ENCODE results near the gene PARD6G.

- no peak for TF ChIP-seq SREBF2 (CRISPR knock-in tag; IDR thresholded peaks at IDR 0.05)
- TF ChIP-seq BCL6 (CRISPR knock-in tag; IDR thresholded peaks at IDR 0.05) = no peak
- no peak for TF ChIP-seq ZNF766 (CRISPR knock-in tag; conservative IDR thresholded peaks at IDR 0.05)
- TF ChIP-seq MAFF (IDR thresholded peaks at IDR 0.05; ENCODE audit: low read length) = no peak
- no peak for TF ChIP-seq CTCF (IDR thresholded peaks at IDR 0.05 in 2 of 3, conservative IDR thresholded peaks at IDR 0.05 in 1 of 3; ENCODE audit: insufficient read depth in 2 of 3, low read depth in 1 of 3, low read length in 3 of 3)
- no peak for TF ChIP-seq ZKSCAN3 (CRISPR knock-in tag; IDR thresholded peaks at IDR 0.05)
- TF ChIP-seq RAD21 (CRISPR knock-in tag; conservative IDR thresholded peaks at IDR 0.05 in 1 of 2, IDR thresholded peaks at IDR 0.05 in 1 of 2) = no peak
- no peak for TF ChIP-seq FOS (IDR thresholded peaks at IDR 0.05; ENCODE audit: extremely low read depth, insufficient read length)
- no peak for TF ChIP-seq ETV6 (IDR thresholded peaks at IDR 0.05; ENCODE audit: borderline replicate concordance in 1 of 2, low read depth in 2 of 2, low read length in 1 of 2)
- TF ChIP-seq ETV6 (CRISPR knock-in tag; IDR thresholded peaks at IDR 0.05; ENCODE audit: borderline replicate concordance) = no peak
- TF ChIP-seq NELFE (IDR thresholded peaks at IDR 0.05; ENCODE audit: insufficient read depth, insufficient read length) = no peak
- TF ChIP-seq ZNF75A (CRISPR knock-in tag; IDR thresholded peaks at IDR 0.05) = no peak
- no peak for TF ChIP-seq ZBTB33 (CRISPR knock-in tag; IDR thresholded peaks at IDR 0.05)
- TF ChIP-seq SRSF9 (IDR thresholded peaks at IDR 0.05; ENCODE audit: borderline replicate concordance, low read depth, low read length) = no peak
Observed at GRCh38 chr18:80253236-80253635, 5.9 kb upstream of the PARD6G start.
